Osteocyte (in vitro differentiated cells): ENCODE data around the gene RPL36A. TPM values are rescaled to one million over a fixed set of nuclear protein-coding genes. Genes with fewer than 3 reads are reported as not detected.
A peak's percentile ranks its signal among the peaks of the same experiment; 100 is the strongest.

Source experiments
- DNase-seq: peaks from one replicate; pipeline ENCODE4 v3.0.0; 2021; ENCODE audit warnings: mixed read lengths; ENCODE audit not compliant: unreplicated experiment; ENCODE audit errors: extremely low spot score
- H3K27ac Mint-ChIP-seq: one replicate; pipeline ENCODE4 v1.8.0; 2021; ENCODE audit warnings: mild to moderate bottlenecking, mixed read lengths; ENCODE audit not compliant: unreplicated experiment
- H3K27me3 Mint-ChIP-seq: one replicate; pipeline ENCODE4 v1.8.0; 2021; ENCODE audit warnings: mixed read lengths; ENCODE audit not compliant: unreplicated experiment
- H3K36me3 Mint-ChIP-seq: one replicate; pipeline ENCODE4 v1.8.0; 2021; ENCODE audit warnings: mixed read lengths; ENCODE audit not compliant: unreplicated experiment
- H3K4me1 Mint-ChIP-seq: one replicate; pipeline ENCODE4 v1.8.0; 2021; ENCODE audit warnings: mixed read lengths; ENCODE audit not compliant: unreplicated experiment
- H3K4me3 Mint-ChIP-seq: one replicate; pipeline ENCODE4 v1.8.0; 2021; ENCODE audit warnings: mild to moderate bottlenecking, moderate library complexity, mixed read lengths; ENCODE audit not compliant: unreplicated experiment
- H3K9me3 Mint-ChIP-seq: one replicate; pipeline ENCODE4 v1.8.0; 2021; ENCODE audit warnings: mixed read lengths; ENCODE audit not compliant: unreplicated experiment
- total RNA-seq: library from RNA; stranded (reverse); gene quantifications from 2 replicates; pipeline ENCODE4 v1.2.1, GENCODE V29; 2021
- TF ChIP-seq, protein P1 (sequence below): fragments of 200-600 bp; sonication (generic); IDR thresholded peaks from 2 replicates; pipeline ENCODE4 v1.5.0; 2021; ENCODE audit warnings: antibody characterized with exemption, mild to moderate bottlenecking, moderate library complexity

The RPL36A gene
- total RNA-seq, 1 donor from 2014 or later, result 266 TPM

DNA sequence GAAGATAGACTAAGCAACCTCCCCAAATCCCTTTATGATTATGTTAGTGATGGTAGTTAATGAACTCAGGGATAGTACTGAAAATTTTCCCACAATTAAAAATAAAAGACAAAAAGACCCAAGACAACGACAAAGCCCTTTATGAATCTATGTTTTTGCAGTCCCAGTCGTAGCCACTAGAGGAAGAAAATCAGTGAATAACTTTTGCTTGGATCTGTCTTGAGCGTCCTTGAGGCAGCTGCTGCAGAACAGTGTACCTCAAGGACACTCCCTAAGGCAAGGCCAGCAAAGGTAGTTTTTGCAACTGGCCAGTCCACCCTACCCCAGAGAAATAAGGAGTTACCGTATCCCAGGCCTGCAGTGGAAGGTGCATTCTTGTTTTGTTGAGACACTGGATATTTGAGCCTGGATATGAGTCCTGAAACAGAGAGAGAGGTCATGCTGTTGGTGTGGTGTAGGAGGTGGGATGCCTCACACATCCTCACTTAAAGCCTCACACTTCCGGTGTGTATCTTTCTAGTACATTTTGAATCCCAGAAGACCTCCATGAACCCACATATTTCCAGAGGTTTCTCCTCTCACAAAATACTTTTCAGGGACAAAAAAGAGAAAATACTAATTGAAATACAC, 33.5 kb upstream of the RPL36A start:
- Mint-ChIP-seq H3K4me3 (no peak overlapping the region), H3K4me1 (no peaks in the 10 kb centered on the region), H3K27ac (no peak overlapping the region), H3K27me3 (peaks cover 2% of the 10 kb centered on the region), H3K9me3 (peaks cover 7% of the 10 kb centered on the region), H3K36me3 (no peaks in the 10 kb centered on the region)
- DNase-seq, result no peak
- TF ChIP-seq, protein P1, sequence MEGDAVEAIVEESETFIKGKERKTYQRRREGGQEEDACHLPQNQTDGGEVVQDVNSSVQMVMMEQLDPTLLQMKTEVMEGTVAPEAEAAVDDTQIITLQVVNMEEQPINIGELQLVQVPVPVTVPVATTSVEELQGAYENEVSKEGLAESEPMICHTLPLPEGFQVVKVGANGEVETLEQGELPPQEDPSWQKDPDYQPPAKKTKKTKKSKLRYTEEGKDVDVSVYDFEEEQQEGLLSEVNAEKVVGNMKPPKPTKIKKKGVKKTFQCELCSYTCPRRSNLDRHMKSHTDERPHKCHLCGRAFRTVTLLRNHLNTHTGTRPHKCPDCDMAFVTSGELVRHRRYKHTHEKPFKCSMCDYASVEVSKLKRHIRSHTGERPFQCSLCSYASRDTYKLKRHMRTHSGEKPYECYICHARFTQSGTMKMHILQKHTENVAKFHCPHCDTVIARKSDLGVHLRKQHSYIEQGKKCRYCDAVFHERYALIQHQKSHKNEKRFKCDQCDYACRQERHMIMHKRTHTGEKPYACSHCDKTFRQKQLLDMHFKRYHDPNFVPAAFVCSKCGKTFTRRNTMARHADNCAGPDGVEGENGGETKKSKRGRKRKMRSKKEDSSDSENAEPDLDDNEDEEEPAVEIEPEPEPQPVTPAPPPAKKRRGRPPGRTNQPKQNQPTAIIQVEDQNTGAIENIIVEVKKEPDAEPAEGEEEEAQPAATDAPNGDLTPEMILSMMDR, result peak; percentile 20

DNA sequence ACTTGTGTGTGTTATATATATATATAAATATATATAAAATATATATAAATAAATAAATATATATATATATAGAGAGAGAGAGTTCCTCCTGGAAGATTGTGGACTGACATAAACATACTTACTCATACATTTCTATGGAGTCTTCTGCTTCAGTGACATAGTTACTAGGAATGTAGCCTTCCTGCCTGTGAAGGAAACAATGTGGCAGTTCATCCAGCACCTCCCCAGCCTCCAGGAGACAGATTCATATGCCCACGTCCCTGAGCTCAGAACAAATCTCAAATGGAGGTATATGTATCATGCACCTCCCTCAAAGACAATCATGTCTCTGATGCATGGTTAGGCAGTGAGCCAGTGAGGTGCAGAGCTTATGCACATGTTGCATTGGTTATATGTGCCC, 30.8 kb upstream of the RPL36A start:
- TF ChIP-seq, protein P1, result no peak
- Mint-ChIP-seq H3K27me3 (peaks cover 2% of the 10 kb centered on the region), H3K27ac (no peak overlapping the region), H3K4me3 (no peak overlapping the region), H3K9me3 (peaks cover 7% of the 10 kb centered on the region), H3K36me3 (no peaks in the 10 kb centered on the region), H3K4me1 (no peaks in the 10 kb centered on the region)
- DNase-seq, result no peak

DNA sequence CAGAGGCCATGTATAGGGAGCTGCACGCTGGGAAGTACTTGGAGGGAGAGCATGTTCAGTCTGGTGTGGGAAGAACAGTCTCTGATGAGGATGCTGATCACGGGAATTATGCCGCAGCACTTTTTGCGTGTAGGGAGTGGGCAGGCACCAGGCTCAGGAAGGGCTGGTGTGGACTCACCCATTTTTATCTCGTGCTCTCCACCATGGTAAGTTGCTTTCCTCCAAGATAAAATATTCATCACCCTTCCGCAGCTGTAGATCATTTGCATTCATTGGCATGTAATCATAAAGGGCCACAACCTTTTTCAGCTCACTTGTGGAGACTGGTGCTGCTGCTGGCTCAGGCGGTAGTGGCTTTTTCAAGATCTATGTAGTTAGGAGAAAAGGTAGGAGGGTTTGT, 30.4 kb upstream of the RPL36A start:
- Mint-ChIP-seq H3K27me3 (no peaks in the 10 kb centered on the region), H3K4me3 (no peak overlapping the region), H3K36me3 (no peaks in the 10 kb centered on the region), H3K9me3 (peaks cover 7% of the 10 kb centered on the region), H3K4me1 (no peaks in the 10 kb centered on the region), H3K27ac (no peak overlapping the region)
- no peak for DNase-seq
- TF ChIP-seq, protein P1, result no peak

DNA sequence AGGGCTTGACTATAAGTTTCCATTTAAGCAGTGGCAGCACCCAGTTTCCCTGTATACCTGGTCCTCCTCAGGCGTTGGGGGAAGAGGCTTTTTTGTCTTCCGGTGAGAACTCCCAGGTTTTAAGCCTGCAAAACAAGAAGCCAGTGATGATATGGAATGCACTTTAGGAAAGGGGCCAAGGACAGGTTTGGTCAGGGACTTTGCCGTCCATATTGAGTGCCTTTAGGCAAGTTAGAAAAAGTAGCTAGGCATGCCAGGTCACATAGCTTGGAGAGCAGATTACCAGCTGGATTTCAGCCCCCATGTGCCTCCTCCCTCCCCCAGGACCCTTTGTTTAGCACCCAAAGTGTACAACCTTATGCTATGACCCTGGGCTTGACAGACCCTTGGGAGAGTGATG, 28.7 kb upstream of the RPL36A start:
- Mint-ChIP-seq H3K4me3 (no peak overlapping the region), H3K27me3 (no peaks in the 10 kb centered on the region), H3K9me3 (no peaks in the 10 kb centered on the region), H3K4me1 (no peaks in the 10 kb centered on the region), H3K27ac (no peak overlapping the region), H3K36me3 (no peaks in the 10 kb centered on the region)
- DNase-seq, result no peak
- TF ChIP-seq, protein P1, result no peak

DNA sequence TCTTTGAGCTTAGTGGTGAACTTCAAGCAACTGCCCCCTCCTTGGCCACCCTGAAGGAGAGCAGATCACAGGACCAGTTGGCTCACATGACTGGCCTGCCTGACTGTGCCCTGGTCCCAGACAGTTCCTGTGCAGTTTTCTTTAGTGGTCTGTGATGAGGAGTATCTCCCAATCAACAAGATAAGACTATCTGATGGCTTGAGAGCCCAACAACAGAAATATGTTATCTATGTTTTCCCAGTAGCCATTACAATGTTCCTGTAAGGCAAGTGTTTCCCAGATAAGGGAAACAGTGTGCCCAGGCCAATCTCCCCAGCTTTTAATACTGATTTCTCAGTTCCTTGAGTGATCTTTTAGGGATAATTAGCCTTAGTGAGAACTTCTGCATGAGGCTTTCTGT, 28.1 kb upstream of the RPL36A start:
- H3K27ac Mint-ChIP-seq, result no peak overlapping the region

More for the DNA sequence above, 28.1 kb upstream of the RPL36A start:
- H3K27me3 Mint-ChIP-seq, result no peaks in the 10 kb centered on the region
- H3K36me3 Mint-ChIP-seq, result no peaks in the 10 kb centered on the region
- TF ChIP-seq, protein P1, result no peak
- no peak for DNase-seq
- H3K4me3 Mint-ChIP-seq, result no peak overlapping the region
- H3K9me3 Mint-ChIP-seq, result no peaks in the 10 kb centered on the region
- no peaks in the 10 kb centered on the region for H3K4me1 Mint-ChIP-seq
